Fibroblast of the aortic adventitia (primary cell): ENCODE measurements around the gene STOML1. TPM values are rescaled to one million over a fixed set of nuclear protein-coding genes. Genes with fewer than 3 reads are reported as not detected.
"Not testable (repeated sequence)": the region's sequence is repeated elsewhere in the genome, so short reads cannot be mapped to it uniquely, and the experiment has no call there.

ENCODE experiments used
- DNase-seq: peaks from one replicate; pipeline ENCODE4 v3.0.0-alpha.2; 2010; ENCODE audit warnings: low read depth
- H3K4me3 ChIP-seq: 2 replicates; pipeline ENCODE4 v1.5.1; 2011; ENCODE audit warnings: low read depth, mild to moderate bottlenecking, control low read depth, low read length, moderate library complexity
- total RNA-seq: library from RNA; depleted of rRNA; stranded (reverse); fragments of >200 nt; gene quantifications from 2 replicates; pipeline ENCODE4 v1.2.3, GENCODE V29; 2012; ENCODE audit warnings: low replicate concordance
- TF ChIP-seq, protein P1 (sequence below): IDR thresholded peaks from 2 replicates; pipeline ENCODE4 v1.5.1; 2011; ENCODE audit warnings: mild to moderate bottlenecking, low read length, control low read depth, inconsistent platforms; ENCODE audit not compliant: insufficient read depth

The STOML1 gene
- total RNA-seq, 1 donor: 19.0 TPM

DNA sequence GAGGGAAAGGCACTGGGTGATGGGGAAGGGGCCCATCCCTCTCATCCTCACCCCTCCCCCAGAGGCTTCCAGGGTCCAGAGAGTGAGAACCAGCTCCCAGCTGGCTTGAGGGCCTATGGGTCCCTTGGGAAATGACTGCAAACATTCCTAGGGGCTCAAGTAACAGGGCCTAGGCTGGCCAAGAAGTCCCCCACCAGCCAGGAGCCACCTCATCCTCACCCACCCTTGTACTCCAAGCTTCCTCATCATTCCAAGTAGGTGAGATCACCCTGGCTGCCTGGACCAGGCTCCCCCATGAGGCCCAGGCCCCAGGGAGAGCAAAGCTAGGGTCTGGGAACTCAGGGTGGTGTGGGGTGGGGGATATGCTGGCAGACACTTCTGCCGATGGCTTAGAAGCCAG lies 51.1 kb downstream of the STOML1 start:
- H3K4me3 ChIP-seq: peak overlapping the region; percentile 17
- peak; percentile 98 for DNase-seq
- TF ChIP-seq, protein P1, sequence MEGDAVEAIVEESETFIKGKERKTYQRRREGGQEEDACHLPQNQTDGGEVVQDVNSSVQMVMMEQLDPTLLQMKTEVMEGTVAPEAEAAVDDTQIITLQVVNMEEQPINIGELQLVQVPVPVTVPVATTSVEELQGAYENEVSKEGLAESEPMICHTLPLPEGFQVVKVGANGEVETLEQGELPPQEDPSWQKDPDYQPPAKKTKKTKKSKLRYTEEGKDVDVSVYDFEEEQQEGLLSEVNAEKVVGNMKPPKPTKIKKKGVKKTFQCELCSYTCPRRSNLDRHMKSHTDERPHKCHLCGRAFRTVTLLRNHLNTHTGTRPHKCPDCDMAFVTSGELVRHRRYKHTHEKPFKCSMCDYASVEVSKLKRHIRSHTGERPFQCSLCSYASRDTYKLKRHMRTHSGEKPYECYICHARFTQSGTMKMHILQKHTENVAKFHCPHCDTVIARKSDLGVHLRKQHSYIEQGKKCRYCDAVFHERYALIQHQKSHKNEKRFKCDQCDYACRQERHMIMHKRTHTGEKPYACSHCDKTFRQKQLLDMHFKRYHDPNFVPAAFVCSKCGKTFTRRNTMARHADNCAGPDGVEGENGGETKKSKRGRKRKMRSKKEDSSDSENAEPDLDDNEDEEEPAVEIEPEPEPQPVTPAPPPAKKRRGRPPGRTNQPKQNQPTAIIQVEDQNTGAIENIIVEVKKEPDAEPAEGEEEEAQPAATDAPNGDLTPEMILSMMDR: no peak

- TF ChIP-seq, protein P1: no peak
- no peak overlapping the region for H3K4me3 ChIP-seq
- peak; percentile 50 for DNase-seq
Measured at GRCh38 chr15:73940061-73940981, 51.8 kb downstream of the STOML1 start.

GRCh38 chr15:73939138-73939537 lies 53.0 kb downstream of the STOML1 start:
- TF ChIP-seq, protein P1: no peak
- DNase-seq: peak; percentile 33
- H3K4me3 ChIP-seq: no peak overlapping the region

DNA sequence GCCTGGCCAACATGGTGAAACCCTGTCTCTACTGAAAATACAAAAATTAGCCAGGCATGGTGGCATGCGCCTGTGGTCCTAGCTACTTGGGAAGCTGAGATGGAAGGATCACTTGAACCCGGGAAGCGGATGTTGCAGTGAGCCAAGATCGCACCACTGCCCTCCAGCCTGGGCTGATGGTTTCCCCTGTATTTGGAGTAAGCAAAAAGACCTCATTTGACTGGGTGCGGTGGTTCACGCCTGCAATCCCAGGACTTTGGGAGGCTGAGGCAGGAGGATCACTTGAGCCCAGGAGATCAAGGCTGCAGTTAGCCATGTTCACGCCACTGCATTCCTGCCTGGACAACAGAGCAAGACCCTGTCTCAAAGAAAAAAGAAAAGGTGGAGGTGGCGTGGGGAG lies 53.6 kb downstream of the STOML1 start:
- not testable (repeated sequence) for H3K4me3 ChIP-seq, DNase-seq

DNA sequence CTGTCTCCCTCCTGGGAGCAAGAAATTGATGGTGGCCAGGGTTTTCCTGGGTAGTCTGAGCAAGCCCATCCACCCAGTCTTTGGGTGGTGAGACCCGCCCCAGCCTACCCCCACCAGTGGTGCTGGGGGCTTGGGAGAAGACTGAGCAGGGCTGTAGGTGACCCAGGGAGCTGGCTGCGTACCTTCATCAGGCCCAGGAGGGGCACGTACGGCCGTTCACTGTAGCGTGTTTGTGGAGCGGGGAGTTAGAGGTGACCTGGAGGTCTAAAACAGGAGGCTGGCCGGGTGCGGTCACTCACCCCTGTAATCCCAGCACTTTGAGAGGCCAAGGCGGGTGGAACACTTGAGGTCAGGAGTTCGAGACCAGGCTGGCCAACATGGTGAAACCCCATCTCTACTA lies 54.4 kb downstream of the STOML1 start:
- no peak for DNase-seq
- TF ChIP-seq, protein P1: no peak
- H3K4me3 ChIP-seq: no peak overlapping the region

- no peak for DNase-seq
- TF ChIP-seq, protein P1: no peak
- H3K4me3 ChIP-seq: no peak overlapping the region
Measured at GRCh38 chr15:73937296-73937695, 54.8 kb downstream of the STOML1 start.

DNA sequence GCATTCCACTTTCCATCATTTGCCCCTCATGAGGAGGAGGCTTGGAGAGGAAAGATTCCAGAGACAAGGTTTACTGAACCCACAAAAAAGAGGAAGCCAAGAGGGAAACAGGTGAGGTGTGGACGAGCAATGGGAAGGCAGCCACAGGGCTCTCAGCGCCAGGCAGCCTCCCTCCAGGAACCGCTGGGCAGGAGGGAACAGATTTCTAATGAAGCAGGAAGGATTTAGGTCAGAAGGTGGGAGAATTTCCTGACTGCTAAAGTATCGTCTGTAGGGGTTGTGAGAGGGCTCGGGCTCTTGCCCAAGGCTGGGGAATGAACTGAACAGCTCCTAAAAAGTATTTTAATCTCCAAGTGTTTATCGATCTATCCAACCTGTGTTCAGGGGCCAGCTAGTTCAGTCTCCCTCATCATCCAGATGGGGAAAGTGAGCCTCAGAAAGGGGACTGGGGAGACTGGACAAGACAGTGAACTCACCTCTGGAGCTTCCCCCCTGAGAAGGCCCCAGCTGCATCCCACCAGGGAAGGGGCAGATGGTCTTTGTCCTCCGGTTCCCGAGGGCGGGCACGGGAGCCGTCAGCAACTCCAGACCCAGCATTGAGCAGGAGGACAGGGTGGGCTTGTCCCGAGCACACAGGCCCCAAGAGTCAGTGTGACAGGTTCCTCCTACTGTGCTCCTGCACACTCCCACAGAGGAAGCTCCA lies 55.4 kb downstream of the STOML1 start:
- DNase-seq: no peak
- no peak overlapping the region for H3K4me3 ChIP-seq
- TF ChIP-seq, protein P1: no peak
